HPDE6-E6E7 (cell line): ENCODE results near the gene UBR3.
"Not testable (repeated sequence)": the region's sequence is repeated elsewhere in the genome, so short reads cannot be mapped to it uniquely, and the experiment has no call there.

Experiments used
- DNase-seq: peaks from one replicate; pipeline ENCODE4 v3.0.0; 2011; ENCODE audit warnings: missing footprints; ENCODE audit errors: extremely low spot score

The UBR3 gene

GRCh38 chr2:170106102-170106840, 279.0 kb downstream of the UBR3 start:
- DNase-seq, result no peak

GRCh38 chr2:170113168-170113894, 286.1 kb downstream of the UBR3 start:
- no peak for DNase-seq

- DNase-seq, result no peak
Observed at GRCh38 chr2:170115501-170116229, 288.4 kb downstream of the UBR3 start.

GRCh38 chr2:170118641-170119040, 291.4 kb downstream of the UBR3 start:
- DNase-seq, result no peak

DNA sequence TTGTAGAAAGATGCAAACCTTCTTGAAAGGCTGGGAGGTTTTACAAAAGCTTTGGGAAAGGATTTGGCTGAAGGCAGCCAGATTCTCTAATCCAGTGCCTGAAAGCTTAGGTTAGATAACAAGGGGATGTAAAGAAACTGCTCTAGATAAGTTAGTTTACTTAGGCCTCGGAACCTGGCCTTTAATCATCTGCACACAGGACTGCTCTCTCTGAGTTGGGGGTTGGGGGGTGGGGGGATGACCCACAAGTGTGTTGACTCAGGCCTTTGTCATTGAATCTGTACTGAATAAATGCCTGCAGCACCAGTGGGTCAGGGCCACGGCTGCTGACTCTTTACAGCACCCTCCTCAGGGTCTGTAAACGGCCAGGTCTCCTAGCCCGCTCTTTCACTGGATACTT, 292.1 kb downstream of the UBR3 start:
- DNase-seq, result not testable (repeated sequence)

DNA sequence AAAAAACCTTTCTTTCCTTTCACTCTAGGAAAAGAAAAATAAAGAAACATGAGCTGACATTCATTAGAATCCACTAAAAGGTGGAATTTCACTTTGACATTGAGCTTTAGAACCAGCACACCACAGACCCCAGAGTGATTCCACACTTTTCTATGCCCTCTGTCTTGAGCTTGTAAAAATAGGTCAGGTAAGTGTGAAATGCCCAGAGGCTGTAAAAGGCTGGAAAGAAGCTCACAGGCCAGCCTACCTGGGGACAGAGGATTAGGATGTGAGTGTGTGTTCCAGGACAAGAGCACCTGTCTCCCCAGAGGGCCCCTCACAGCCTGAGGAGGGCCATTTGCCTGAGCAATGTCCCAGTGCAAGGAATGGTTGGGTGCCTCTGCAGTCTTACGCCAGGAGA, 294.4 kb downstream of the UBR3 start:
- no peak for DNase-seq

DNA sequence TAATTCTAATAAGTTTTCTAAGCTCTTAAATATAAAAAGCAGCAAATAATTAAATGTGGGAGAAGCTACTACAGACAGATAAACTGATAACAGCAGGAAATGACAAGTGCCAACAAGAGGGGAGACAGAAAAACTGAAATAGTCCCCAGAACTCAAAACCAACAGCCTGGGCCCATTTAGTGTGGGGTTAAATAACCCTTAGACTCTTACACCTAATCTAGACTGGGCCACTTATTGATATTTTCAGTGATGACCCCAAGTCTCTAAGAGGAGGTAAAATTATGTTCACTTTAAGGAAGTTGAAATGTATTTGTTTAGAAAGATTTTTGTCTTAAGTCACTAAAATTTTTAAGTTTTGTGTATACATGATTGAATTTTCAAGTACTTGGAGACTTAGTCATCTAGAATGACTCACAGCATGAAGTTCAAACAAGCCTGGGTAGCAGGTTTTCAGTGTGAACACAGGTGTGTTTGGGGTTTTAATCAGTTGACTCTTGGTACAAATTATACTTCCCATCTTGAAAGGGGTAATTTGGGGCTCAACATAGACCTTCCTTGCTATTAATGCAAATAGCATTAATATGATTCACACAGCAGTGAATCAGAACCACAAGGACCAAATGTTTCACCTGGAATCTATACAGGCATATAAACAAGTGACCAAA, 295.8 kb downstream of the UBR3 start:
- peak; percentile 78 for DNase-seq

- DNase-seq, result no peak
Observed at GRCh38 chr2:170123593-170123992, 296.3 kb downstream of the UBR3 start.

DNA sequence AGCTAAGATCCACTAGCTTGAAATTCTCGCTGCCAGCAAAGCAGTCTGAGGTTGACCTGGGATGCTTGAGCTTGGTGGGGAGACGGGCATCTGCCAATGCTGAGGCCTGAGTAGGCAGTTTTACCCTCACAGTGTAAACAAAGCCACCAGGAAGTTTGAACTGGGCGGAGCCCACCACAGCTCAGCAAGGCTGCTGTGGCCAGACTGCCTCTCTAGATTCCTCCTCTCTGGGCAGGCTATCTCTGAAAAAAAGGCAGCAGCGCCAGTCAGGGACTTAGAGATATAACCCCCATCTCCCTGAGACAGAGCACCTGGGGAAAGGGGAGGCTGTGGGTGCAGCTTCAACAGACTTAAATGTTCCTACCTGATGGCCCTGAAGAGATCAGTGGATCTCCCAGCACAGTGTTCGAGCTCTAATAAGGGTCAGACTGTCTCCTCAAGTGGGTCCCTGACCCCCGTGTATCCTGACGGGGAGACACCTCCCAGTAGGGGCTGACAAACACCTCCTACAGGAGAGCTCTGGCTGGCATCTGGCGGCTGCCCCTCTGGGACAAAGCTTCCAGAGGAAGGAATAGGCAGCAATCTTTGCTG, 299.0 kb downstream of the UBR3 start:
- DNase-seq, result not testable (repeated sequence)
